CD4-positive, alpha-beta memory T cell (primary cell): Measurements from ENCODE around the gene CISH. TPM values are rescaled to one million over a fixed set of nuclear protein-coding genes. Genes with fewer than 3 reads are reported as not detected.

Experiments
- CTCF ChIA-PET: fragments of 350-600 bp; sonication (Branson Sonifier 250); formaldehyde crosslinking; loops from one replicate; lab custom pipeline; 2021; ENCODE audit warnings: inconsistent platforms; ENCODE audit not compliant: partially characterized antibody; lab: Charles Lee
- POLR2A ChIA-PET: fragments of 350-600 bp; sonication (Branson Sonifier 250); formaldehyde crosslinking; loops from one replicate; lab custom pipeline; 2021; ENCODE audit not compliant: partially characterized antibody; lab: Charles Lee
- DNase-seq, 5 donors: peaks; one replicate each; pipeline versions ENCODE4 v3.0.0 to v3.0.0-alpha.2; 2020 to 2022; ENCODE audit warnings: mixed read lengths in 1 of 5
- H3K27ac ChIP-seq: one replicate; pipeline ENCODE4 v1.7.0; 2013; ENCODE audit warnings: low read depth, low read length
- H3K27me3 ChIP-seq: 2 replicates; pipeline ENCODE4 v1.7.0; 2013; ENCODE audit warnings: mild to moderate bottlenecking, low read length, moderate library complexity; ENCODE audit not compliant: insufficient read depth
- H3K36me3 ChIP-seq: 2 replicates; pipeline ENCODE4 v1.7.0; 2013; ENCODE audit warnings: mild to moderate bottlenecking, low read length, moderate library complexity; ENCODE audit not compliant: insufficient read depth
- H3K4me1 ChIP-seq: 2 replicates; pipeline ENCODE4 v1.7.0; 2013; ENCODE audit warnings: mild to moderate bottlenecking, low read length, moderate library complexity; ENCODE audit not compliant: insufficient read depth
- H3K4me3 ChIP-seq, 2 donors: one replicate each; pipeline ENCODE4 v1.7.0; 2013; ENCODE audit warnings: low read length in 2 of 2, mild to moderate bottlenecking in 1 of 2
- H3K9me3 ChIP-seq, 2 donors: one replicate each; pipeline ENCODE4 v1.7.0; 2013; ENCODE audit warnings: low read length in 2 of 2, control low read depth in 1 of 2; ENCODE audit not compliant: control insufficient read depth in 1 of 2
- H3K27ac Mint-ChIP-seq, 7 donors: one replicate each; pipeline ENCODE4 v1.8.0; 2020 to 2021; ENCODE audit warnings: mixed read lengths in 7 of 7, mild to moderate bottlenecking in 6 of 7, inconsistent platforms in 3 of 7, moderate library complexity in 3 of 7
- H3K27me3 Mint-ChIP-seq, 2 donors: one replicate each; pipeline ENCODE4 v1.8.0; 2020 to 2021; ENCODE audit warnings: mixed read lengths in 2 of 2
- H3K36me3 Mint-ChIP-seq, 2 donors: one replicate each; pipeline ENCODE4 v1.8.0; 2020 to 2021; ENCODE audit warnings: mixed read lengths in 2 of 2, inconsistent platforms in 1 of 2, mild to moderate bottlenecking in 1 of 2
- H3K4me1 Mint-ChIP-seq, 4 donors: one replicate each; pipeline ENCODE4 v1.8.0; 2020 to 2021; ENCODE audit warnings: mixed read lengths in 4 of 4, mild to moderate bottlenecking in 1 of 4
- H3K4me3 Mint-ChIP-seq, 8 donors: one replicate each; pipeline ENCODE4 v1.8.0; 2020 to 2021; ENCODE audit warnings: mixed read lengths in 8 of 8, mild to moderate bottlenecking in 7 of 8, moderate library complexity in 6 of 8, inconsistent platforms in 3 of 8
- H3K9me3 Mint-ChIP-seq, 8 donors: one replicate each; pipeline ENCODE4 v1.8.0; 2020 to 2021; ENCODE audit warnings: mixed read lengths in 8 of 8, mild to moderate bottlenecking in 5 of 8, inconsistent platforms in 3 of 8, moderate library complexity in 1 of 8
- intact Hi-C: fragments of 100-400 bp; cut with micrococcal nuclease; formaldehyde crosslinking; loops from one replicate; pipeline ENCODE4 v1.15.1; 2023
- polyA plus RNA-seq, 2 donors: library from polyadenylated mRNA; unstranded; fragments of 300-500 nt; fragmentation: Illumina TruSeq; gene quantifications; one replicate each; pipeline ENCODE4 v1.2.3, GENCODE V29; 2021
- total RNA-seq, 2 experiments: library from RNA; stranded (reverse); gene quantifications; one replicate each; pipeline ENCODE4 v1.2.3, GENCODE V29; 2021

CISH gene
- total and polyA plus RNA-seq, 4 experiments from 2014 or later, result 14.7 to 248 (median 53.6) TPM

DNA sequence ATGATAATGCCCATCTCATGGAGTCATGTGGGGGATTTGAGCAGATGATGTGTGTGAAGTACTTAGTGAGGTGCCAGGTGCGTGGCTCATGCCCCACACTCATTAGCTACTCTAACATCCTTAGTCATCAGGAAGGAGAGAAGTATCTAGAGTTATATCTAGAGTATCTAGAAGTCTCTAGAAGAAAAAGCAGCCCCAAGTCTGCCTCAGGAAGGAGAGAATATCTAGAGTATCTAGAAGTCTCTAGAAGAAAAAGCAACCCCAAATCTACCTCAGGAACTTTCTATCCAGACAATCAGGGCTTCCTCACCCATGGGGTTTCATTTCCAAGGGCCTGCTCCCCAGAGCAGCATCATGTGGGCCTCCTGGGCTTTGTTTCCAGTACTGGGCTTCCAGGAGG, 38.4 kb upstream of the CISH start:
- Mint-ChIP-seq H3K4me3 (no peak overlapping the region), H3K27me3 (no peaks in the 10 kb centered on the region), H3K9me3 (no peaks in the 10 kb centered on the region), H3K27ac (peak overlapping the region in 5 of 7 donors; percentile 32 to 72 (median 48)), H3K4me1 (peaks cover 0 to 2% (median 0%) of the 10 kb centered on the region in 4 donors), H3K36me3 (peaks cover 16 to 41% of the 10 kb centered on the region in 2 donors)
- POLR2A ChIA-PET, result no interaction called here
- Histone ChIP-seq H3K27ac (no peak overlapping the region), H3K9me3 (no peaks in the 10 kb centered on the region), H3K27me3 (no peaks in the 10 kb centered on the region), H3K4me1 (no peaks in the 10 kb centered on the region), H3K4me3 (no peak overlapping the region), H3K36me3 (peaks cover 31% of the 10 kb centered on the region)
- CTCF ChIA-PET, result interaction anchor here (1.1 to 12.1 kb wide), 3 partner anchors 27 to 78 kb away, joined by 3 to 375 read pairs (median 5); partner anchors contain the start of genes CISH and MAPKAPK3
- intact Hi-C loops, result no loop called here
- DNase-seq, result no peak

DNA sequence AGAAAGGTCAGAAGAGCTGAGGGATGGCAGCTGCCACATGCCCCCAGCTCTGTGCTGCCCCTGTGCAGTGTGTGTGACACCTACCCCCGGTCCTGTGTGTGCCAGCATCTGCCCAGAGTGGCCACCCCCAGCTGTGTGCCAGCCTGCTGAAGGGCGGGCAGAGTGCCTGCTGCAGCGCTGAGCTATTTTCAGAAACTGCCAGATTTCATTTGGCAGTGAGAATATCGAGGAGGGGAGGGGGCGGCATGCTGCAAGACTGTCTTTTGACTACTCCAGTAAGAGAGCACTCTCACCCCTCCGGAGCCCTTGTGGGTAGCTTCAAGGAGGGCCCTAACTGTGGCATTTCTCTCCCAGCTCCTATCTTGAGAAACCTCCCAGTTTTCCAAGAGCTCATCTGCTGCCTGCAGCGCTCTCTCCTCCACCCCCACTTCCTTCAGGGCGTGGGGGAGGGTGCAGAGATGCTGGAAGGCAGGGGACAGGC, 37.9 kb upstream of the CISH start:
- peaks cover 21 to 46% of the 10 kb centered on the region in 2 donors for H3K36me3 Mint-ChIP-seq
- no peak overlapping the region for H3K4me3 ChIP-seq
- H3K36me3 ChIP-seq, result peaks cover 37% of the 10 kb centered on the region
- CTCF ChIA-PET, result interaction anchor here (1.1 to 12.1 kb wide), 3 partner anchors 28 to 78 kb away, joined by 3 to 375 read pairs (median 5); partner anchors contain the start of genes CISH and MAPKAPK3
- H3K9me3 ChIP-seq, result no peaks in the 10 kb centered on the region
- no peak for DNase-seq
- no peaks in the 10 kb centered on the region for H3K27me3 ChIP-seq
- no peaks in the 10 kb centered on the region for H3K4me1 ChIP-seq
- H3K27ac ChIP-seq, result no peak overlapping the region
- POLR2A ChIA-PET, result interaction anchor here (1.0 kb wide), 1 partner anchor 77 kb away, joined by 3 read pairs; no protein-coding TSS in a partner anchor
- no peaks in the 10 kb centered on the region for H3K27me3 Mint-ChIP-seq
- intact Hi-C loops, result no loop called here
- H3K27ac Mint-ChIP-seq, result peak overlapping the region in 3 of 7 donors; percentile 32 to 66 (median 48)
- H3K9me3 Mint-ChIP-seq, result no peaks in the 10 kb centered on the region
- no peak overlapping the region for H3K4me3 Mint-ChIP-seq
- H3K4me1 Mint-ChIP-seq, result peaks cover 0 to 1% (median 0%) of the 10 kb centered on the region in 4 donors

DNA sequence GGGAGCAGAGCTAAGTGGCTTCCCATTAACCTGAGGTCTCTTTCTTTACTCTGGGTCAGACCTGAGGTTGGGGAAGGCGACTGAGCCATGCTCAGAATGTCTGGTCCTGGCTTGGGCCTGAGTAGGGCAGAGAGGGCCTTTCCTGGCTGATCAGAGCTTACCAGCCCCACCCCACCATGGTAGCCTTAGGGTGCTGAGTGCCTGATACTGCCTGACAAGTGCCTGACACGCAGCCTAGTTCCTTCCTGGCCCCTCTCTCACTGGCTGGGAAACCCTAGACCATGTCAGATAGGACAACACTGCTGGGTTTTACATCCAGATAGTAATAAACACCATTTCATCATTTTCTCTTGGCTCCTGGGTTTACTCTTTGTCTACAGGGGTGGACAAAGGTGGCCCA, 37.4 kb upstream of the CISH start:
- H3K4me1 ChIP-seq, result no peaks in the 10 kb centered on the region
- peaks cover 42% of the 10 kb centered on the region for H3K36me3 ChIP-seq
- intact Hi-C loops, result no loop called here
- H3K4me3 ChIP-seq, result no peak overlapping the region
- H3K27me3 ChIP-seq, result no peaks in the 10 kb centered on the region
- no peak overlapping the region for H3K4me3 Mint-ChIP-seq
- peak overlapping the region in 2 of 7 donors; percentile 8 to 66 for H3K27ac Mint-ChIP-seq
- no peaks in the 10 kb centered on the region for H3K9me3 ChIP-seq
- H3K27me3 Mint-ChIP-seq, result no peaks in the 10 kb centered on the region
- peaks cover 0 to 1% (median 0%) of the 10 kb centered on the region in 4 donors for H3K4me1 Mint-ChIP-seq
- CTCF ChIA-PET, result interaction anchor here (1.1 to 12.1 kb wide), 3 partner anchors 28 to 77 kb away, joined by 3 to 375 read pairs (median 5); partner anchors contain the start of genes CISH and MAPKAPK3
- peaks cover 26 to 51% of the 10 kb centered on the region in 2 donors for H3K36me3 Mint-ChIP-seq
- no peak for DNase-seq
- no peaks in the 10 kb centered on the region for H3K9me3 Mint-ChIP-seq
- no peak overlapping the region for H3K27ac ChIP-seq
- POLR2A ChIA-PET, result interaction anchor here (1.0 kb wide), 1 partner anchor 76 kb away, joined by 3 read pairs; no protein-coding TSS in a partner anchor

DNA sequence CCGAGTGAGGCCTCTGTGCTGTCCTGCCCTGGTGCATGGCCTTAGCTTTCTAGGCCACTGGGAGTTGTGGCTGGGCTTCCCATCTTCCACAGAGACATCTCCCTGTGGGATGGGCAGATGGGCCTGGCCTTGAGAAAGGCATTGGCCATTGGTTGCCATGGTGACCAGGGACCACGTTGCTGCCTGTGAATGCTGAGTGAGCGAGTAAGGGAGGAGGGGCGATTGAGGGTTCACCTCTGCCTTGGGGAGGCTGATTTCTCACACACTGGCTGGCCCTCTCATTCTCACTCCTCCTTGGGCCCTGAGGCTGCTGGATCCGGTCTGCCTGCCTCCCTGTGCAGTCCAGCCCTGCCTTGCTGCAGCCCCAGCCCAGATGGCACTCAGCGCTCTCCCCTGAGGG, 36.7 kb upstream of the CISH start:
- Histone ChIP-seq H3K36me3 (peaks cover 48% of the 10 kb centered on the region), H3K4me1 (no peaks in the 10 kb centered on the region), H3K27me3 (no peaks in the 10 kb centered on the region), H3K4me3 (no peak overlapping the region), H3K27ac (no peak overlapping the region), H3K9me3 (no peaks in the 10 kb centered on the region)
- ChIA-PET CTCF (interaction anchor here (12.1 kb wide), 1 partner anchor 28 kb away, joined by 375 read pairs; the partner anchor contains the start of genes CISH and MAPKAPK3), POLR2A (interaction anchor here (1.3 kb wide), 1 partner anchor 32 kb away, joined by 3 read pairs; no protein-coding TSS in a partner anchor)
- H3K27me3 Mint-ChIP-seq, result no peaks in the 10 kb centered on the region
- peak overlapping the region in 2 of 7 donors; percentile 10 to 69 for H3K27ac Mint-ChIP-seq
- DNase-seq, result no peak
- intact Hi-C loops, result no loop called here
- peaks cover 0 to 1% (median 0%) of the 10 kb centered on the region in 4 donors for H3K4me1 Mint-ChIP-seq
- H3K9me3 Mint-ChIP-seq, result no peaks in the 10 kb centered on the region
- peaks cover 32 to 58% of the 10 kb centered on the region in 2 donors for H3K36me3 Mint-ChIP-seq
- no peak overlapping the region for H3K4me3 Mint-ChIP-seq

DNA sequence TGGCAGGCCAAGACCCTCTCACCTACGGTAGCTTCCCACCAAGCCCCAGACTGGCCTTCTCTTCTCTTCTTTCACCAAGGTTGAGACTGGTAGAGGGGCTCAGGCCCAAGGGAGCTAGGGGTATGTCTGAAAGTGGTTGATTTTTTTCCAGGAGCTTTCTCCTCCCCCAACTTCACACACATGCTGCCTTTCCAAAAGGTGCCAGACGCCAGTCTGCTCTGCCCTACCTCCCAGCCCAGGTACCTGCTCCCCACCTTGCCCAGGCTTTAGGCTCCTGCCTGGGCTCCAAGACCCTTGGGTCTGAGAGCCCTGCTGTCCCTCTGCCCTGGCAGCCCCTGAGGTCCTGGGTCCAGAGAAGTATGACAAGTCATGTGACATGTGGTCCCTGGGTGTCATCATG, 33.8 kb upstream of the CISH start:
- Mint-ChIP-seq H3K36me3 (peaks cover 50 to 84% of the 10 kb centered on the region in 2 donors), H3K4me1 (no peaks in the 10 kb centered on the region), H3K4me3 (no peak overlapping the region), H3K27me3 (no peaks in the 10 kb centered on the region), H3K27ac (no peak overlapping the region), H3K9me3 (no peaks in the 10 kb centered on the region)
- no peaks in the 10 kb centered on the region for H3K4me1 ChIP-seq
- POLR2A ChIA-PET, result interaction anchor here (1.5 kb wide), 1 partner anchor 26 kb away, joined by 5 read pairs; no protein-coding TSS in a partner anchor
- H3K4me3 ChIP-seq, result no peak overlapping the region
- intact Hi-C loops, result no loop called here
- H3K36me3 ChIP-seq, result peaks cover 74% of the 10 kb centered on the region
- H3K27ac ChIP-seq, result no peak overlapping the region
- no peak for DNase-seq
- H3K27me3 ChIP-seq, result no peaks in the 10 kb centered on the region
- H3K9me3 ChIP-seq, result no peaks in the 10 kb centered on the region
- CTCF ChIA-PET, result interaction anchor here (1.1 to 1.9 kb wide), 3 partner anchors 14 to 32 kb away, joined by 3 to 4 read pairs (median 4); no protein-coding TSS in a partner anchor

DNA sequence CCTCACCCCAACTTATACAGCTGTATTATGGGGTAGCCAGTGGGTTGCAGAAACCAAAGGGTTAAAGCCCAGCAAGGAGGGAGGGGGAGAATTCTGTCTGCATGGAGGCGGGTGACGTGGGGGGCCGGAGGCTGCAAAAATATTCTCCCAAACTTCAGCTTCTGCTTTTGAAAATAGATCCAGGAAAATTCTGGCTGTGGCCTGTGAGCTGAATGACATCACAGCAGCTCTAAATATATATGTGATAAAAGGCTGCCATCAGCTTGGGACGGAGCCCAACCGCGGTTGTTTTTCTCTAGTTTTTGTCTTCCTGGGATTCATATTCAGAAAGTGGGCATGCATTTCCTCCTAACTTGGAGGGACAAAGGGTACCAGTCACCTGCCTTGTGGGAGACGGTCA, 33.0 kb upstream of the CISH start:
- H3K9me3 ChIP-seq, result no peaks in the 10 kb centered on the region
- Mint-ChIP-seq H3K36me3 (peaks cover 50 to 88% of the 10 kb centered on the region in 2 donors), H3K4me3 (no peak overlapping the region), H3K9me3 (no peaks in the 10 kb centered on the region), H3K4me1 (peaks cover 0 to 4% (median 0%) of the 10 kb centered on the region in 4 donors), H3K27ac (peak overlapping the region in 2 of 7 donors; percentile 22 to 77), H3K27me3 (no peaks in the 10 kb centered on the region)
- intact Hi-C loops, result no loop called here
- no peak overlapping the region for H3K27ac ChIP-seq
- no peaks in the 10 kb centered on the region for H3K4me1 ChIP-seq
- no peaks in the 10 kb centered on the region for H3K27me3 ChIP-seq
- no peak for DNase-seq
- peaks cover 74% of the 10 kb centered on the region for H3K36me3 ChIP-seq
- H3K4me3 ChIP-seq, result no peak overlapping the region
- ChIA-PET POLR2A (interaction anchor here (0.6 to 1.5 kb wide), 2 partner anchors 25 to 873 kb away, joined by 3 to 5 read pairs; no protein-coding TSS in a partner anchor), CTCF (interaction anchor here (1.1 to 1.9 kb wide), 5 partner anchors 8 to 31 kb away, joined by 3 to 4 read pairs (median 4); no protein-coding TSS in a partner anchor)

DNA sequence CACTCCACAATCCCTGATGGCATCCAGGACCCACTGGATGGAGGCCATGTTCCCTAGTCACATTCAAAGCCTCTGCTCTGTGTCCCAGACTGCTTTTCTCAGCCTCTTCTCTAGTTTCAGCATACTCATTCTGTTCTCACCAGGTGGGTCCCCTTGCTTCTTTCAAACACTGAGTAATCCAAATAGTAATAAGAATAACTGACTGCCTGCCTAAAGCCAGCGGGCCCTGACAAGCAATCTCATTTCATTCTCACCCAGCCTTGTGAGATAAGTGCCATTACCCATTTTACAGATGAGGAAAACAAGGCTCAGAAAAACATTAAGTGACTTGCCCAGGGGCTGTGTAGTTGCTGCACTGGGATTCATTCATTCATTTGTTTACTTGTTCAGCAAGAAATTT, 30.8 kb upstream of the CISH start:
- DNase-seq, result no peak
- H3K9me3 Mint-ChIP-seq, result no peaks in the 10 kb centered on the region
- CTCF ChIA-PET, result interaction anchor here (1.6 kb wide), 1 partner anchor 28 kb away, joined by 5 read pairs; no protein-coding TSS in a partner anchor
- no peaks in the 10 kb centered on the region for H3K27me3 ChIP-seq
- peaks cover 46 to 86% of the 10 kb centered on the region in 2 donors for H3K36me3 Mint-ChIP-seq
- H3K4me1 Mint-ChIP-seq, result peaks cover 6 to 20% (median 13%) of the 10 kb centered on the region in 4 donors
- POLR2A ChIA-PET, result interaction anchor here (1.2 kb wide), 1 partner anchor 11 kb away, joined by 3 read pairs; no protein-coding TSS in a partner anchor
- intact Hi-C loops, result no loop called here
- H3K4me1 ChIP-seq, result peaks cover 8% of the 10 kb centered on the region
- no peak overlapping the region for H3K27ac Mint-ChIP-seq
- H3K4me3 ChIP-seq, result no peak overlapping the region
- H3K36me3 ChIP-seq, result peaks cover 65% of the 10 kb centered on the region
- no peaks in the 10 kb centered on the region for H3K27me3 Mint-ChIP-seq
- H3K27ac ChIP-seq, result no peak overlapping the region
- no peak overlapping the region for H3K4me3 Mint-ChIP-seq
- H3K9me3 ChIP-seq, result no peaks in the 10 kb centered on the region
